SU-DHL-6 (cell line): ENCODE results near the gene MUC20.

ENCODE experiments used
- EZH2phosphoT487 ChIP-seq: fragments of 200-600 bp; sonication (generic), shearing (Covaris generic); conservative IDR thresholded peaks from 2 replicates; pipeline ENCODE4 v1.6.1; 2018; ENCODE audit warnings: mild to moderate bottlenecking, antibody characterized with exemption, low read length, moderate library complexity, mixed read lengths
- TF ChIP-seq, protein P1 (sequence below): fragments of 200-600 bp; sonication (generic); IDR thresholded peaks from one replicate; pipeline ENCODE4 v1.5.1; 2017; ENCODE audit warnings: antibody characterized with exemption, mild to moderate bottlenecking, low read length, moderate library complexity; ENCODE audit not compliant: insufficient read depth, poor library complexity, severe bottlenecking

- TF ChIP-seq, protein P1, sequence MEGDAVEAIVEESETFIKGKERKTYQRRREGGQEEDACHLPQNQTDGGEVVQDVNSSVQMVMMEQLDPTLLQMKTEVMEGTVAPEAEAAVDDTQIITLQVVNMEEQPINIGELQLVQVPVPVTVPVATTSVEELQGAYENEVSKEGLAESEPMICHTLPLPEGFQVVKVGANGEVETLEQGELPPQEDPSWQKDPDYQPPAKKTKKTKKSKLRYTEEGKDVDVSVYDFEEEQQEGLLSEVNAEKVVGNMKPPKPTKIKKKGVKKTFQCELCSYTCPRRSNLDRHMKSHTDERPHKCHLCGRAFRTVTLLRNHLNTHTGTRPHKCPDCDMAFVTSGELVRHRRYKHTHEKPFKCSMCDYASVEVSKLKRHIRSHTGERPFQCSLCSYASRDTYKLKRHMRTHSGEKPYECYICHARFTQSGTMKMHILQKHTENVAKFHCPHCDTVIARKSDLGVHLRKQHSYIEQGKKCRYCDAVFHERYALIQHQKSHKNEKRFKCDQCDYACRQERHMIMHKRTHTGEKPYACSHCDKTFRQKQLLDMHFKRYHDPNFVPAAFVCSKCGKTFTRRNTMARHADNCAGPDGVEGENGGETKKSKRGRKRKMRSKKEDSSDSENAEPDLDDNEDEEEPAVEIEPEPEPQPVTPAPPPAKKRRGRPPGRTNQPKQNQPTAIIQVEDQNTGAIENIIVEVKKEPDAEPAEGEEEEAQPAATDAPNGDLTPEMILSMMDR = no peak
- no peak for TF ChIP-seq EZH2phosphoT487
These were observed 2.2 kb upstream of the MUC20 start for GRCh38 chr3:195718477-195718984.
